Measurements from ENCODE around the gene CDT1.

The CDT1 gene

GRCh38 chr16:88842806-88843205, 39.2 kb downstream of the CDT1 start:
- Histone ChIP-seq H3K27ac (ENCODE audit: low read depth, low read length) (no peak overlapping the region), H3K4me3 (ENCODE audit: low read depth, low read length) (no peak overlapping the region), H3K27me3 (ENCODE audit: insufficient read depth, low read length) (no peaks in the 10 kb centered on the region), H2AFZ (ENCODE audit: low read length, unreplicated experiment) (no peak overlapping the region), H3K79me2 (ENCODE audit: control insufficient read depth, insufficient read depth, low read length, unreplicated experiment) (no peaks in the 10 kb centered on the region), H3K4me1 (ENCODE audit: control insufficient read depth, insufficient read depth, low read length, unreplicated experiment) (no peaks in the 10 kb centered on the region), H3K36me3 (ENCODE audit: insufficient read depth, low read length) (peaks cover 3% of the 10 kb centered on the region; the same call in 1 of the 2 replicates)

- no peak overlapping the region for H2AFZ ChIP-seq (ENCODE audit: low read length, unreplicated experiment)
- no peak overlapping the region for H3K27ac ChIP-seq (ENCODE audit: low read depth, low read length)
- peaks cover 3% of the 10 kb centered on the region; the same call in 1 of the 2 replicates for H3K36me3 ChIP-seq (ENCODE audit: insufficient read depth, low read length)
- H3K27me3 ChIP-seq (ENCODE audit: insufficient read depth, low read length) = no peaks in the 10 kb centered on the region
- no peak overlapping the region for H3K4me3 ChIP-seq (ENCODE audit: low read depth, low read length)
- no peaks in the 10 kb centered on the region for H3K79me2 ChIP-seq (ENCODE audit: control insufficient read depth, insufficient read depth, low read length, unreplicated experiment)
- no peaks in the 10 kb centered on the region for H3K4me1 ChIP-seq (ENCODE audit: control insufficient read depth, insufficient read depth, low read length, unreplicated experiment)
Observed at GRCh38 chr16:88843256-88843655, 39.7 kb downstream of the CDT1 start.

- no peak overlapping the region for H3K4me3 ChIP-seq (ENCODE audit: low read depth, low read length)
- no peaks in the 10 kb centered on the region for H3K79me2 ChIP-seq (ENCODE audit: control insufficient read depth, insufficient read depth, low read length, unreplicated experiment)
- no peak overlapping the region for H2AFZ ChIP-seq (ENCODE audit: low read length, unreplicated experiment)
- H3K27ac ChIP-seq (ENCODE audit: low read depth, low read length) = no peak overlapping the region
- H3K36me3 ChIP-seq (ENCODE audit: insufficient read depth, low read length) = no peaks in the 10 kb centered on the region
- no peaks in the 10 kb centered on the region for H3K4me1 ChIP-seq (ENCODE audit: control insufficient read depth, insufficient read depth, low read length, unreplicated experiment)
- H3K27me3 ChIP-seq (ENCODE audit: insufficient read depth, low read length) = no peaks in the 10 kb centered on the region
Observed at GRCh38 chr16:88844419-88845036, 40.9 kb downstream of the CDT1 start.

GRCh38 chr16:88846088-88846487, 42.5 kb downstream of the CDT1 start:
- Histone ChIP-seq H3K4me1 (ENCODE audit: control insufficient read depth, insufficient read depth, low read length, unreplicated experiment) (no peaks in the 10 kb centered on the region), H2AFZ (ENCODE audit: low read length, unreplicated experiment) (no peak overlapping the region), H3K79me2 (ENCODE audit: control insufficient read depth, insufficient read depth, low read length, unreplicated experiment) (no peaks in the 10 kb centered on the region), H3K4me3 (ENCODE audit: low read depth, low read length) (no peak overlapping the region), H3K27ac (ENCODE audit: low read depth, low read length) (no peak overlapping the region), H3K27me3 (ENCODE audit: insufficient read depth, low read length) (no peaks in the 10 kb centered on the region), H3K36me3 (ENCODE audit: insufficient read depth, low read length) (no peaks in the 10 kb centered on the region)

GRCh38 chr16:88847654-88848053, 44.1 kb downstream of the CDT1 start:
- no peak overlapping the region for H3K4me3 ChIP-seq (ENCODE audit: low read depth, low read length)
- H3K79me2 ChIP-seq (ENCODE audit: control insufficient read depth, insufficient read depth, low read length, unreplicated experiment) = no peaks in the 10 kb centered on the region
- no peaks in the 10 kb centered on the region for H3K36me3 ChIP-seq (ENCODE audit: insufficient read depth, low read length)
- H2AFZ ChIP-seq (ENCODE audit: low read length, unreplicated experiment) = no peak overlapping the region
- no peaks in the 10 kb centered on the region for H3K4me1 ChIP-seq (ENCODE audit: control insufficient read depth, insufficient read depth, low read length, unreplicated experiment)
- no peaks in the 10 kb centered on the region for H3K27me3 ChIP-seq (ENCODE audit: insufficient read depth, low read length)
- H3K27ac ChIP-seq (ENCODE audit: low read depth, low read length) = no peak overlapping the region

- Histone ChIP-seq H3K27me3 (ENCODE audit: insufficient read depth, low read length) (no peaks in the 10 kb centered on the region), H3K27ac (ENCODE audit: low read depth, low read length) (no peak overlapping the region), H3K36me3 (ENCODE audit: insufficient read depth, low read length) (no peaks in the 10 kb centered on the region), H3K4me3 (ENCODE audit: low read depth, low read length) (no peak overlapping the region), H2AFZ (ENCODE audit: low read length, unreplicated experiment) (no peak overlapping the region), H3K4me1 (ENCODE audit: control insufficient read depth, insufficient read depth, low read length, unreplicated experiment) (no peaks in the 10 kb centered on the region), H3K79me2 (ENCODE audit: control insufficient read depth, insufficient read depth, low read length, unreplicated experiment) (no peaks in the 10 kb centered on the region)
Observed at GRCh38 chr16:88848557-88848956, 45.0 kb downstream of the CDT1 start.

DNA sequence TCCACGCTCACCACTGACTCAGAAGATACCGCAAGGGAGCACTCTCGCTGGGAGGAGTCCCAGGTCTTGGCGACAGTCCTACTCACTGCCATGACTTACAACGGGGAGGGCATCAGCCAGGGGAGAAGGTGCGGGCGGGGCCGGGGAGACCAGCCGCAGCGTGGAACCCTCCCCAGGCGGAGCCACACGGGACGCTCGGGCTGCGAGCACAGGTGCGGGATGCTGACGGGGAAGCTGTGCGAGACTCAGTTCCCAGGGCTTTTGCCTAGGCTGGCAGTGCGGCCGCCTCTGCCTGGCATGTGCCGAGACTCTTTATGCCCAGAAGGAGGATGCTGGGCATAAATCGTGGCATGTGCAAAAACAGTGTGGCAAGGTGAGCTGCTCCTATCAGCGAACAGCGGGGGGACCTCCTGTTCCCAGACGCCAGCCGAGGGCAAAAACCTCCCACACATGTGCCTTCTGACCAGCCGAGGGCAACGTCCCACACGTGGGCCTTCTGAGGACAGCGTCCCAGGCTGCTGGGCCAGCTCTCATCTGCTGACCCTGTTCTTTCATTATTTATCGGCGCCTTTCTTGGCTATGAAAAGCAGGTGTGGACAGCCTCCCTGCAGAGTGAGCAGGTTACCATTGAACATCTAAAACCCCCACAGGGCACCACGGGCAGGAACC, 47.1 kb downstream of the CDT1 start:
- H2AFZ ChIP-seq (ENCODE audit: low read length, unreplicated experiment) = no peak overlapping the region
- H3K27me3 ChIP-seq (ENCODE audit: insufficient read depth, low read length) = no peaks in the 10 kb centered on the region
- no peak overlapping the region for H3K4me3 ChIP-seq (ENCODE audit: low read depth, low read length)
- H3K79me2 ChIP-seq (ENCODE audit: control insufficient read depth, insufficient read depth, low read length, unreplicated experiment) = peaks cover 6% of the 10 kb centered on the region
- no peak overlapping the region for H3K27ac ChIP-seq (ENCODE audit: low read depth, low read length)
- H3K36me3 ChIP-seq (ENCODE audit: insufficient read depth, low read length) = no peaks in the 10 kb centered on the region
- no peaks in the 10 kb centered on the region for H3K4me1 ChIP-seq (ENCODE audit: control insufficient read depth, insufficient read depth, low read length, unreplicated experiment)

DNA sequence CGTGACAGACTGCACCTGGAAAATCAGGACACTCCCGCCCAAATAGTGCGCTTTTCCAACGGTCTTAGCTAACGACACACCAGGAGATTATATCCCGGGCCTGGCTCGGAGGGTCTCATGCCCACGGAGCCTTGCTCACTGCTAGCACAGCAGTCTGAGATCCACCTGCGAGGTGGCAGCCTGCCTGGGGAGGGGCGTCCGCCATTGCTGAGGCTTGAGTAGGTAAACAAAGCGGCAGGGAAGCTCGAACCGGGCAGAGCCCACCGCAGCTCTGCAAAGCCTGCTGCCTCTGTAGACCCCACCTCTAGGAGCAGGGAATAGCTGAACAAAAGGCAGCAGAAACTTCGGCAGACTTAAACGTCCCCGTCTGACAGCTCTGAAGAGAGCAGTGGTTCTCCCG, 48.0 kb downstream of the CDT1 start:
- Histone ChIP-seq H3K36me3 (ENCODE audit: insufficient read depth, low read length) (no peaks in the 10 kb centered on the region), H3K4me3 (ENCODE audit: low read depth, low read length) (no peak overlapping the region), H3K27me3 (ENCODE audit: insufficient read depth, low read length) (no peaks in the 10 kb centered on the region), H3K79me2 (ENCODE audit: control insufficient read depth, insufficient read depth, low read length, unreplicated experiment) (peaks cover 12% of the 10 kb centered on the region), H2AFZ (ENCODE audit: low read length, unreplicated experiment) (no peak overlapping the region), H3K27ac (ENCODE audit: low read depth, low read length) (no peak overlapping the region), H3K4me1 (ENCODE audit: control insufficient read depth, insufficient read depth, low read length, unreplicated experiment) (no peaks in the 10 kb centered on the region)

- Histone ChIP-seq H3K4me3 (ENCODE audit: low read depth, low read length) (no peak overlapping the region), H3K4me1 (ENCODE audit: control insufficient read depth, insufficient read depth, low read length, unreplicated experiment) (peaks cover 6% of the 10 kb centered on the region), H3K27me3 (ENCODE audit: insufficient read depth, low read length) (no peaks in the 10 kb centered on the region), H2AFZ (ENCODE audit: low read length, unreplicated experiment) (no peak overlapping the region), H3K79me2 (ENCODE audit: control insufficient read depth, insufficient read depth, low read length, unreplicated experiment) (peaks cover 19% of the 10 kb centered on the region), H3K36me3 (ENCODE audit: insufficient read depth, low read length) (no peaks in the 10 kb centered on the region), H3K27ac (ENCODE audit: low read depth, low read length) (no peak overlapping the region)
Observed at GRCh38 chr16:88853325-88853941, 49.8 kb downstream of the CDT1 start.

GRCh38 chr16:88854306-88855111, 50.9 kb downstream of the CDT1 start:
- H3K4me1 ChIP-seq (ENCODE audit: control insufficient read depth, insufficient read depth, low read length, unreplicated experiment) = peaks cover 7% of the 10 kb centered on the region
- no peaks in the 10 kb centered on the region for H3K36me3 ChIP-seq (ENCODE audit: insufficient read depth, low read length)
- H3K4me3 ChIP-seq (ENCODE audit: low read depth, low read length) = no peak overlapping the region
- H3K27ac ChIP-seq (ENCODE audit: low read depth, low read length) = no peak overlapping the region
- no peak overlapping the region for H2AFZ ChIP-seq (ENCODE audit: low read length, unreplicated experiment)
- H3K27me3 ChIP-seq (ENCODE audit: insufficient read depth, low read length) = no peaks in the 10 kb centered on the region
- H3K79me2 ChIP-seq (ENCODE audit: control insufficient read depth, insufficient read depth, low read length, unreplicated experiment) = peaks cover 23% of the 10 kb centered on the region

Data from ACC112 (cell line).